GM12872 (cell line): Measurements from ENCODE around the gene MAP2K2.
A peak's percentile ranks its signal among the peaks of the same experiment; 100 is the strongest.

Experiments
- TF ChIP-seq, protein P1 (sequence below): IDR thresholded peaks from 3 replicates; pipeline ENCODE4 v1.5.1; 2011; ENCODE audit warnings: low read depth, mild to moderate bottlenecking, low read length, moderate library complexity; ENCODE audit not compliant: insufficient read depth

Gene MAP2K2

DNA sequence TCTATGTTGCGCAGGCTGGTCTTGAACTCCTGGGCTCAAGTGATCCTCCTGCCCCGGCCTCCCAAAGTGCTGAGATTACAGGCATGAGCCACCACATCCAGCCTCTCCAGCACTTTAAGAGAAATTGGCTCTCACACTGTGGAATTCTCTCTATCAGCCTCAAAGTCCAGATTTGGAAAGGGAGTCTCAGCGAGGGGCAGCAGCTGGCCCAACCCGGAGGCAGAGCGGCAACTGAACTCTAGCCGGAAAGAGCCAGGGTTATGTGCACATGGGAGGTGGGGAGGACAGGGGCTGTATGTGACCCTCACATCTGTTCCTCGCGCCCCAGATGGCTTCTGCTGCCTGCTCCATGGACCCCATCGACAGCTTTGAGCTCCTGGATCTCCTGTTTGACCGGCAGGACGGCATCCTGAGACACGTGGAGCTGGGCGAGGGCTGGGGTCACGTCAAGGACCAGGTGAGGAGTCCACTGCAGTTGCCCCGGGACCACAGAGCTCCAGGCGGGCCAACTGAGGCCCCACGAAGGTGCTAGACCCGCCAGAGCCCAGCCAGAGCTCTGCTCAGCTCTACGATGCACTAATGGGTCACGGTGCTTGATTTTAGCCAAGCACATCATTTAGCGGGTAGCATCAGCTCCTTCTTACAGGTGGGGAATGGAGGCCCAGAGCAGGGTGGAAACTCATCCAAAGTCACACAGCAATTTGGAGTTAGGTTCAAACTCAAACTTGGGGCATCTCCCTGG lies 30.8 kb upstream of the MAP2K2 start:
- TF ChIP-seq, protein P1, sequence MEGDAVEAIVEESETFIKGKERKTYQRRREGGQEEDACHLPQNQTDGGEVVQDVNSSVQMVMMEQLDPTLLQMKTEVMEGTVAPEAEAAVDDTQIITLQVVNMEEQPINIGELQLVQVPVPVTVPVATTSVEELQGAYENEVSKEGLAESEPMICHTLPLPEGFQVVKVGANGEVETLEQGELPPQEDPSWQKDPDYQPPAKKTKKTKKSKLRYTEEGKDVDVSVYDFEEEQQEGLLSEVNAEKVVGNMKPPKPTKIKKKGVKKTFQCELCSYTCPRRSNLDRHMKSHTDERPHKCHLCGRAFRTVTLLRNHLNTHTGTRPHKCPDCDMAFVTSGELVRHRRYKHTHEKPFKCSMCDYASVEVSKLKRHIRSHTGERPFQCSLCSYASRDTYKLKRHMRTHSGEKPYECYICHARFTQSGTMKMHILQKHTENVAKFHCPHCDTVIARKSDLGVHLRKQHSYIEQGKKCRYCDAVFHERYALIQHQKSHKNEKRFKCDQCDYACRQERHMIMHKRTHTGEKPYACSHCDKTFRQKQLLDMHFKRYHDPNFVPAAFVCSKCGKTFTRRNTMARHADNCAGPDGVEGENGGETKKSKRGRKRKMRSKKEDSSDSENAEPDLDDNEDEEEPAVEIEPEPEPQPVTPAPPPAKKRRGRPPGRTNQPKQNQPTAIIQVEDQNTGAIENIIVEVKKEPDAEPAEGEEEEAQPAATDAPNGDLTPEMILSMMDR: no peak

DNA sequence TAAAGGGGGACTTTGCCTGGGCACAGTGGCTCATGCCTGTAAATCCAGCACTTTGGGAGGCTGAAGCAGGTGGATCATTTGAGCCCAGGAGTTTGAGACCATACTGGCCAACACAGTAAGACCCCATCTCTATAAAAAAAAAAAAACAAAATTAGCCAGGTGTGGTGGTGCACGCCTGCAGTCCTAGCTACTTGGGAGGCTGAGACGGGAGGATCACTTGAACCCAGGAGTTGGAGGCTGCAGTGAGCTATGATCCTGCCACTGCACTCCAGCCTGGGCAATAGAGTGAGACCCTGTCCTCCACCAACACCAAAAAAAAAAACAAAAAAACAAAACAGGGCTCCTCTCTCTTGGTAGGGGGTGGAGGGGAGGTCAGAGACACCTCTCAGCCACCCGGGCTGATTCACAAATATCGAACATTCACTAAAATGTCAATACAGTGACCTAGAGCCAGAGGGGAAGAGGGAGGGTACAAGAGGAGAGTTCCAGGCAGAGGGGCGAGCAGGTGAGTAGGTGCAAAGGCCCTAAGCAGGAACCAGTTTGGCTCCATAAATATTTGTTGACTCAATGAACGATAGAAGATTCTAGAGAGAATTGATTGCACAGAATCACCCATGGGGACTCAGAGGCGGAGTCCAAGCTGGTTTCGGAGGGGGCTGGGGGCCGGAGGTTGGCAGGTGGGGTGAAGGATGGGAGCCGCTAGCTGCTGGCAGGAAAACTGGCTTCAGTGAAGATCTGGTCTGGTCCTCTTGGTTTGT lies 28.5 kb upstream of the MAP2K2 start:
- TF ChIP-seq, protein P1: no peak

DNA sequence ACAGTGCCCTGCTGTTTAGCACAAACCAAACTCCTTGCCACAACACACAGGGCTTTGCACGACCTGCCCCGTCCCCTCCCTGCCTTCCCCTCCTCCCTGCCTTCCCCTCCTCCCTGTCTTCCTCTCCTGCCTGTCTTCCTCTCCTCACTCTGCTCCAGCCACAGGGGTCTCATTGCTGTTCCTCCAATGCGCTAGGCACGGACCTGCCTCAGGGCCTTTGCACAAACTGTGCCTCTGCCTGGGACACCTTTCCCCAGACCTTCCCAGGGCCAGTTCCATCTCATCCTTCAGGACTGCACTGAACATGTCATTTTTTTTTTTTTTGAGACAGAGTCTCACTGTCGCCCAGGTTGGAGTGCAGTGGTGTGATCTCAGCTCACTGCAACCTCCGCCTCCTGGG lies 27.7 kb upstream of the MAP2K2 start:
- TF ChIP-seq, protein P1: no peak

DNA sequence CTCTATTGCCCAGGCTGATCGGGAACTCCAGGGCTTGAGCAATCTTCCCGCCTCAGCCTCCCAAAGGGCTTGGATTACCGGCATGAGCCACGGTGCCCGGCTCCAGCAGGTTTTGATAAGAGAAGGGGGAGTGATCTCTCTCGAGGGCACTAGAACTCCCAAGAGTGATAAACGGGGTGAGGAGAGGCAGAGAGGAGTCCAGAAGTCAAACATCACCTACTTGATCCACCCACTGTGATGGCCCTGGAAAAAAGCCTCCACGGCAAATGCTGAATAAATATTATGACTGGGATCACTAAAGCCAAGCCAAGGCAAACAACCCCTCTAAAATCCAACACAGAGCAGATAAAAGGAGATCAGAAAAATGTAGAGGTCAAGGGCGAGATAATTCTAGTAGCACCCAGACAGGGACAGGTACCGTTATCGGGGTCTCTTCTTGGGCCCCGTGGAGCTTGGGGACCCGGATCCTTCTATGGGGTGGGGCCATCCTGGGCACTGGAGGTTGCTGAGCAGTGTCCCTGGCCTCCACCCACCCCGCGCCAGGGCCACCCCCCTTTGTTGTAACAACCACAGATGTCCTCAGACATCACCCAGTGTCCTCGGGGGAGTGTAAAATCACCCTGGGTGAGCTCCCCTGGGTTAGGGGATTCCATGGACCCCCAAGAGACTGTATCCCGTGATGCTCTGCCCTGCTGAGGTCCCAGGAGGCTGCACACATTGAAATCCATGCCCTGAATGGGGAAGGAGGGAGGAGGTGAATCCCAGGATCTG lies 25.8 kb upstream of the MAP2K2 start:
- TF ChIP-seq, protein P1: no peak

DNA sequence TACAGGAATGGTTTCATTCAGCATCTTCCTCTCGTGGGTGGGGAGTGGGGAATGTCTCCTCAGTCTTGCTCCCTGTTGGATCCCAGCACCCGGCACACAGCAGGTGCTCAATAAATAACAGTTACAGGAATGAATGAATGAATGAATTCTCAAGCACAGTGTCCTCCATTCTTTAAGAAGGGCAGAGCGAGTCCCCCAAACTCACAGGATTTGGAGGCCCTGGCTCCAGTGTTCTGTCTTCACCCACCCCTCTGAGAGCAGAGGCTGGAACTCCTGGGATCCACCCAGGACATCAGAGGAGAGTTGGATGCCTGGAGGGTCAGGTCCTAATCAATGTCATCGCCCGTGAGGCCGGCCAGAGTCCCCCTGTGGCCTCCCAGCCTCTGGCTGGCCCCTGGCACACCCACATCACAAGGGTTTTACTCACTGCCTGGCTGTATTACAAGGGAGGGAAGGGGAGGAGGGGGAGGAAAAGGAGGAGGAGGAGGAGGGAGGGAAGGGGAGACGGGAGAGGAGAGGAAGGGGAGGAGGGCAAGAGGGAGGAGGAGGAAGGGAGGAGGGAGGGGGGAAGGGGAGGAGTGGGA lies 20.8 kb upstream of the MAP2K2 start:
- TF ChIP-seq, protein P1: no peak

DNA sequence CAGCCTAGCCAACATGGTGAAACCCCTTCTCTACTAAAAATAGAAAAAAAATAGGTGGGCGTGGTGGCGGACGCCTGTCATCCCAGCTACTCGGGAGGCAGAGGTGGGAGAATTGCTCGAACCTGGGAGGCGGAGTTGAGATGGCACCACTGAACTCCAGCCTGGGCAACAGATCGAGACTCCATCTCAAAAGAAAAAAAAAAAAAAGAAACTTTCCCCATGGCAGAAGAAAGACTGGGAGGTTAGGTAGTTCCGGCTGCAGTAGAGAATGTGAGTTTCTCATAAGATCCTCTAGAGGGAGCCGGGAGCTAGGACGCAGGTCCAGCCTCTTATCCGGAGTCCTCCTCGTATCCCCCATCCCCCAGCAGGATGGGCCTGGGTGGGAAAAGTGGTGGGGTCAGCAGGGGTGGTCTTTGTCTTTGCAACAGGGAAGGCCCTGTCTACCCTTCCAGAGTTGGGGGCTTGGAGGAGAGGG lies 16.4 kb upstream of the MAP2K2 start:
- TF ChIP-seq, protein P1: peak; percentile 83
